NCI-H446 (cell line): ENCODE results near the gene TAF12.
"Not testable (repeated sequence)": the region's sequence is repeated elsewhere in the genome, so short reads cannot be mapped to it uniquely, and the experiment has no call there.

Experiments used
- DNase-seq, 2 experiments: peaks; one replicate each; lab custom pipeline; 2025; lab: John Stamatoyannopoulos, UW

TAF12 gene

GRCh38 chr1:28581531-28582247, 61.2 kb downstream of the TAF12 start:
- DNase-seq, result peak; percentile 90 to 98

GRCh38 chr1:28580722-28581530, 61.9 kb downstream of the TAF12 start:
- DNase-seq, result peak in 1 of 2 experiments; percentile 54

GRCh38 chr1:28579401-28579800, 63.5 kb downstream of the TAF12 start:
- no peak for DNase-seq

GRCh38 chr1:28578696-28579218, 64.1 kb downstream of the TAF12 start:
- no peak for DNase-seq

- DNase-seq, result no peak
Observed at GRCh38 chr1:28577738-28578536, 64.9 kb downstream of the TAF12 start.

GRCh38 chr1:28577052-28577678, 65.7 kb downstream of the TAF12 start:
- no peak for DNase-seq

GRCh38 chr1:28573564-28573963, 69.3 kb downstream of the TAF12 start:
- DNase-seq, result no peak

- not testable (repeated sequence) for DNase-seq
Observed at GRCh38 chr1:28572891-28573290, 70.0 kb downstream of the TAF12 start.

- DNase-seq, result no peak
Observed at GRCh38 chr1:28571911-28572310, 71.0 kb downstream of the TAF12 start.

- no peak for DNase-seq
Observed at GRCh38 chr1:28566931-28567330, 75.9 kb downstream of the TAF12 start.

- no peak for DNase-seq
Observed at GRCh38 chr1:28565726-28566125, 77.1 kb downstream of the TAF12 start.

- no peak for DNase-seq
Observed at GRCh38 chr1:28565040-28565439, 77.8 kb downstream of the TAF12 start.

GRCh38 chr1:28564310-28564709, 78.6 kb downstream of the TAF12 start:
- no peak for DNase-seq

- DNase-seq, result no peak
Observed at GRCh38 chr1:28560886-28561285, 82.0 kb downstream of the TAF12 start.
